H9 (cell line): ENCODE measurements around the gene VEGFB. TPM values are rescaled to one million over a fixed set of nuclear protein-coding genes. Genes with fewer than 3 reads are reported as not detected.

Experiments
- DNase-seq: peaks from one replicate; pipeline ENCODE4 v3.0.0-alpha.2; 2017
- H2AFZ ChIP-seq: one replicate; pipeline ENCODE4 v1.6.1; 2013; ENCODE audit warnings: mild to moderate bottlenecking, low read length, control low read depth, moderate library complexity
- H2AK5ac ChIP-seq: 2 replicates; pipeline ENCODE4 v1.6.1; 2013; ENCODE audit warnings: low read length, control low read depth, mixed read lengths; ENCODE audit not compliant: insufficient read length
- H2BK120ac ChIP-seq: one replicate; pipeline ENCODE4 v1.6.1; 2013; ENCODE audit warnings: low read depth, mild to moderate bottlenecking, low read length, control low read depth, inconsistent platforms; ENCODE audit not compliant: poor library complexity, severe bottlenecking
- H2BK12ac ChIP-seq: 2 replicates; pipeline ENCODE4 v1.6.1; 2013; ENCODE audit warnings: low read length, control low read depth, mixed read lengths, low read depth; ENCODE audit not compliant: insufficient read length
- H2BK15ac ChIP-seq: 2 replicates; pipeline ENCODE4 v1.6.1; 2013; ENCODE audit warnings: low read depth, low read length, control low read depth
- H2BK20ac ChIP-seq: one replicate; pipeline ENCODE4 v1.6.1; 2013; ENCODE audit warnings: low read depth, mild to moderate bottlenecking, low read length, control low read depth, inconsistent platforms; ENCODE audit not compliant: poor library complexity, severe bottlenecking
- H2BK5ac ChIP-seq: 2 replicates; pipeline ENCODE4 v1.6.1; 2013; ENCODE audit warnings: low read length, control low read depth, mixed read lengths; ENCODE audit not compliant: insufficient read length
- H3K14ac ChIP-seq: 2 replicates; pipeline ENCODE4 v1.6.1; 2013; ENCODE audit warnings: low read length, control low read depth; ENCODE audit not compliant: insufficient read depth
- H3K18ac ChIP-seq: 2 replicates; pipeline ENCODE4 v1.6.1; 2013; ENCODE audit warnings: low read depth, mild to moderate bottlenecking, mixed read lengths, low read length, control low read depth; ENCODE audit not compliant: insufficient read length
- H3K23ac ChIP-seq: 2 replicates; pipeline ENCODE4 v1.6.1; 2013; ENCODE audit warnings: low read length, control low read depth, mixed read lengths, low read depth; ENCODE audit not compliant: insufficient read length
- H3K23me2 ChIP-seq: 2 replicates; pipeline ENCODE4 v1.6.1; 2013; ENCODE audit warnings: low read depth, mild to moderate bottlenecking, mixed read lengths, low read length, control low read depth; ENCODE audit not compliant: insufficient read length, poor library complexity, severe bottlenecking
- H3K27ac ChIP-seq: 2 replicates; pipeline ENCODE4 v1.5.1; 2013; ENCODE audit warnings: low read length, control low read depth, mixed read lengths, low read depth; ENCODE audit not compliant: insufficient read length
- H3K27me3 ChIP-seq: 2 replicates; pipeline ENCODE4 v1.6.1; 2013; ENCODE audit warnings: low read length, control low read depth, inconsistent platforms; ENCODE audit not compliant: insufficient read depth
- H3K4ac ChIP-seq: 2 replicates; pipeline ENCODE4 v1.6.1; 2013; ENCODE audit warnings: low read depth, mild to moderate bottlenecking, control low read depth, inconsistent platforms, low read length, moderate library complexity
- H3K4me1 ChIP-seq: 2 replicates; pipeline ENCODE4 v1.6.1; 2013; ENCODE audit warnings: low read length, control low read depth, inconsistent platforms; ENCODE audit not compliant: insufficient read depth
- H3K4me2 ChIP-seq: 2 replicates; pipeline ENCODE4 v1.6.1; 2013; ENCODE audit warnings: low read length, control low read depth, mixed read lengths; ENCODE audit not compliant: insufficient read length, insufficient read depth
- H3K56ac ChIP-seq: 2 replicates; pipeline ENCODE4 v1.6.1; 2013; ENCODE audit warnings: low read depth, mild to moderate bottlenecking, mixed read lengths, low read length, control low read depth; ENCODE audit not compliant: insufficient read length
- H3K79me1 ChIP-seq: 2 replicates; pipeline ENCODE4 v1.6.1; 2013; ENCODE audit warnings: low read depth, mild to moderate bottlenecking, moderate library complexity, low read length, control low read depth, inconsistent platforms; ENCODE audit not compliant: insufficient read depth, poor library complexity, severe bottlenecking
- H3K79me2 ChIP-seq: 2 replicates; pipeline ENCODE4 v1.6.1; 2013; ENCODE audit warnings: low read length, control low read depth, inconsistent platforms; ENCODE audit not compliant: insufficient read depth
- H3K9ac ChIP-seq: 2 replicates; pipeline ENCODE4 v1.6.1; 2013; ENCODE audit warnings: low read length, control low read depth, mixed read lengths; ENCODE audit not compliant: insufficient read length; ENCODE audit errors: extremely low read depth
- H3K9me3 ChIP-seq: one replicate; pipeline ENCODE4 v1.6.1; 2013; ENCODE audit warnings: low read depth, low read length, inconsistent platforms; ENCODE audit not compliant: control insufficient read depth
- H3T11ph ChIP-seq: one replicate; pipeline ENCODE4 v1.6.1; 2013; ENCODE audit warnings: mild to moderate bottlenecking, low read length, control low read depth, inconsistent platforms
- H4K20me1 ChIP-seq: one replicate; pipeline ENCODE4 v1.6.1; 2013; ENCODE audit not compliant: control insufficient read depth, insufficient read length, insufficient read depth
- H4K5ac ChIP-seq: 2 replicates; pipeline ENCODE4 v1.6.1; 2013; ENCODE audit warnings: low read depth, mild to moderate bottlenecking, mixed read lengths, low read length, control low read depth; ENCODE audit not compliant: insufficient read length
- H4K8ac ChIP-seq: replicated peaks from 2 replicates; pipeline ENCODE4 v1.6.1; 2013; ENCODE audit warnings: low read length, control low read depth, mixed read lengths, low read depth; ENCODE audit not compliant: insufficient read length
- H4K91ac ChIP-seq: 2 replicates; pipeline ENCODE4 v1.6.1; 2013; ENCODE audit warnings: low read depth, mild to moderate bottlenecking, moderate library complexity, mixed read lengths, low read length, control low read depth; ENCODE audit not compliant: insufficient read length
- H3K27ac Mint-ChIP-seq, 3 experiments: 2 replicates in 2 of 3; 3 replicates in 1 of 3; pipeline ENCODE4 v1.8.0; 2020 to 2021; ENCODE audit warnings: mixed read lengths in 3 of 3, mild to moderate bottlenecking in 1 of 3, moderate library complexity in 1 of 3
- H3K27me3 Mint-ChIP-seq: 2 replicates; pipeline ENCODE4 v1.8.0; 2021; ENCODE audit warnings: low read depth, mild to moderate bottlenecking, moderate library complexity, mixed read lengths
- H3K36me3 Mint-ChIP-seq, 3 experiments: 2 replicates in 2 of 3; 3 replicates in 1 of 3; pipeline ENCODE4 v1.8.0; 2020 to 2021; ENCODE audit warnings: low read depth in 3 of 3, mixed read lengths in 3 of 3; ENCODE audit not compliant: insufficient read depth in 1 of 3
- H3K4me1 Mint-ChIP-seq, 2 experiments: 2 replicates each; pipeline ENCODE4 v1.8.0; 2020; ENCODE audit warnings: mixed read lengths in 2 of 2
- H3K4me3 Mint-ChIP-seq, 2 experiments: 2 replicates in 1 of 2; 3 replicates in 1 of 2; pipeline ENCODE4 v1.8.0; 2020 to 2021; ENCODE audit warnings: mild to moderate bottlenecking in 2 of 2, mixed read lengths in 2 of 2, moderate library complexity in 1 of 2
- H3K9me3 Mint-ChIP-seq, 2 experiments: 2 replicates in 1 of 2; 3 replicates in 1 of 2; pipeline ENCODE4 v1.8.0; 2020; ENCODE audit warnings: mild to moderate bottlenecking in 2 of 2, mixed read lengths in 2 of 2, moderate library complexity in 1 of 2
- WGBS: extraction: QIAGEN DNeasy Blood & Tissue Kit; methylation state at CpG from one replicate; pipeline ENCODE4 v1.1.7; 2013; ENCODE audit warnings: missing lambda C conversion rate, low lambda C conversion rate, mixed read lengths; ENCODE audit not compliant: insufficient read length; ENCODE audit errors: extremely low coverage; 5-methylcytosine and 5-hydroxymethylcytosine counted together
- total RNA-seq: library from RNA; stranded (reverse); gene quantifications from 2 replicates; pipeline ENCODE4 v1.2.1, GENCODE V29; 2021
- TF ChIP-seq, protein P1 (sequence below): fragments of 200-600 bp; sonication (generic); conservative IDR thresholded peaks from 3 replicates; pipeline ENCODE4 v1.8.0; 2021; ENCODE audit warnings: antibody characterized with exemption, mild to moderate bottlenecking

Gene VEGFB
- total RNA-seq, 1 experiment from 2014 or later, result 57.7 TPM

DNA sequence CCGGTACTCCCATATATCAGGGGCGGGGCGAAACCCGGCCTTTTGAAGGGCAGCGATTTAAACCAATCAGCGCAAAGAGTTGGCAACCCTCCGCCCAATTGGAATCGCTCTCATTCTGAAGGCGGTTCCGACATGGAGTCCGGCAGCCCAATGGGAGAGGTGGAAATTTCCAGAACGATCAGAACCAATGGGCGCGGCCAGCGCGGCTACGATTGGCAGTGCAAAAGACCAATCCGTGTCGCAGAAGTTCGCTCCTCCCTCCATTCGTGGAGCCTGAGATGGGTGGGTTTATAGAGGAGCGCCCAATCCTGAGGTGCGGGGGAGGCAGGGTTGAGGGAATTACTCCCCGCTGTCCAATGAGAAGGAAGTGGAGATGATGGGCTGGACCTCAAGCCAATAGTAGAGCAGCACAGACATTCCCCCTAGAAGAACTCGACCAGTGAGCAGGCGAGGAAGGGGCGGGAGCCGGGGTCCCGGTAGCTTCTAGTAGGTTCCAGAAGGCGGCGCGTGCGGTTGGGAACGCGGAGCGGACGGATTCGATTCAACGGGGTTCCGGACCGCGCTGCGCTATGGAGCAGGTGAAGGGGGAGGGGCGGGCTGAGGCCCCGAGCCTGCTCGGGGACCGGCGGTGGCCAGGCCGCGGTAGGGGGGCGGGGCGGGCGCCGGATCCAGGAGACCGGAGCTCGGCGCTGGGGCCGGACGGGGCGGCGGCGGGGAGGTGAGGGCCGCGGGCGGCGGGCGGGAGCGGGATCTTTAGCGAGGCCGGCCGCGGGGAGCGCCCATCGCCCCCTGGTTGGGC lies 48.5 kb upstream of the VEGFB start, which contains the start of gene STIP1:
STIP1 (plus strand) TSS at position 479 of the 799 bp plus-strand sequence; CDS start at position 570, 91 bp downstream.
- no peak within 1 kb of the TSS for H2BK120ac ChIP-seq
- Mint-ChIP-seq H3K27ac (peak within 1 kb of the TSS; percentile 94 to 98 (median 98)), H3K36me3 (peaks cover 17 to 27% (median 24%) of the 10 kb centered on the region in 3 experiments), H3K4me1 (peaks cover 14 to 30% of the 10 kb centered on the region in 2 experiments), H3K4me3 (no peak within 1 kb of the TSS; a peak in 3 of 5 replicates), H3K27me3 (no peaks in the 10 kb centered on the region; the same call in 1 of the 2 replicates), H3K9me3 (no peaks in the 10 kb centered on the region)
- H4K5ac ChIP-seq, result peak within 1 kb of the TSS; percentile 36
- no peak within 1 kb of the TSS; the same call in 1 of the 2 replicates for H2BK15ac ChIP-seq
- H3K9me3 ChIP-seq, result no peaks in the 10 kb centered on the region
- H3K4me1 ChIP-seq, result peaks cover 4% of the 10 kb centered on the region; the same call in 1 of the 2 replicates
- H3K27ac ChIP-seq, result no peak within 1 kb of the TSS
- H4K8ac ChIP-seq, result no peak within 1 kb of the TSS
- no peak within 1 kb of the TSS for H3T11ph ChIP-seq
- H3K79me2 ChIP-seq, result peaks cover 20% of the 10 kb centered on the region; the same call in 1 of the 2 replicates
- H3K27me3 ChIP-seq, result no peaks in the 10 kb centered on the region
- no peak within 1 kb of the TSS for H2BK5ac ChIP-seq
- H3K4me2 ChIP-seq, result peak within 1 kb of the TSS; percentile 73
- peaks cover 3% of the 10 kb centered on the region for H4K20me1 ChIP-seq
- WGBS, result no CpG with 5 or more reads among the region's 74 CpGs
- peaks cover 5% of the 10 kb centered on the region for H3K79me1 ChIP-seq
- peaks cover 8% of the 10 kb centered on the region for H3K23me2 ChIP-seq
- H3K56ac ChIP-seq, result no peak within 1 kb of the TSS
- H2AK5ac ChIP-seq, result no peak within 1 kb of the TSS
- H2BK20ac ChIP-seq, result no peak within 1 kb of the TSS
- H3K18ac ChIP-seq, result peak within 1 kb of the TSS; percentile 89
- H2AFZ ChIP-seq, result no peak within 1 kb of the TSS
- H3K9ac ChIP-seq, result peak within 1 kb of the TSS; percentile 80
- no peak within 1 kb of the TSS for H2BK12ac ChIP-seq
- peak; percentile 100 for DNase-seq
- H4K91ac ChIP-seq, result no peak within 1 kb of the TSS
- H3K23ac ChIP-seq, result no peak within 1 kb of the TSS
- TF ChIP-seq, protein P1, sequence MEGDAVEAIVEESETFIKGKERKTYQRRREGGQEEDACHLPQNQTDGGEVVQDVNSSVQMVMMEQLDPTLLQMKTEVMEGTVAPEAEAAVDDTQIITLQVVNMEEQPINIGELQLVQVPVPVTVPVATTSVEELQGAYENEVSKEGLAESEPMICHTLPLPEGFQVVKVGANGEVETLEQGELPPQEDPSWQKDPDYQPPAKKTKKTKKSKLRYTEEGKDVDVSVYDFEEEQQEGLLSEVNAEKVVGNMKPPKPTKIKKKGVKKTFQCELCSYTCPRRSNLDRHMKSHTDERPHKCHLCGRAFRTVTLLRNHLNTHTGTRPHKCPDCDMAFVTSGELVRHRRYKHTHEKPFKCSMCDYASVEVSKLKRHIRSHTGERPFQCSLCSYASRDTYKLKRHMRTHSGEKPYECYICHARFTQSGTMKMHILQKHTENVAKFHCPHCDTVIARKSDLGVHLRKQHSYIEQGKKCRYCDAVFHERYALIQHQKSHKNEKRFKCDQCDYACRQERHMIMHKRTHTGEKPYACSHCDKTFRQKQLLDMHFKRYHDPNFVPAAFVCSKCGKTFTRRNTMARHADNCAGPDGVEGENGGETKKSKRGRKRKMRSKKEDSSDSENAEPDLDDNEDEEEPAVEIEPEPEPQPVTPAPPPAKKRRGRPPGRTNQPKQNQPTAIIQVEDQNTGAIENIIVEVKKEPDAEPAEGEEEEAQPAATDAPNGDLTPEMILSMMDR, result peak; percentile 37; the same call in 2 of the 3 replicates
- no peak within 1 kb of the TSS for H3K4ac ChIP-seq
- H3K14ac ChIP-seq, result peak within 1 kb of the TSS; percentile 94
